OCI-LY1 (cell line): Measurements from ENCODE around the gene KCNK3.

Experiments used
- EZH2 ChIP-seq: fragments of 200-600 bp; sonication (generic), shearing (Covaris generic); IDR thresholded peaks from 2 replicates; pipeline ENCODE4 v1.8.0; 2017; ENCODE audit warnings: borderline replicate concordance, mixed run types, mild to moderate bottlenecking, antibody characterized with exemption, low read length, moderate library complexity, mixed read lengths
- TF ChIP-seq, protein P1 (sequence below): fragments of 200-600 bp; sonication (generic), shearing (Covaris generic); IDR thresholded peaks from 2 replicates; pipeline ENCODE4 v1.5.1; 2017; ENCODE audit warnings: mild to moderate bottlenecking, antibody characterized with exemption, low read length, moderate library complexity, mixed read lengths

GRCh38 chr2:26763019-26763418 is 70.5 kb downstream of the KCNK3 start:
- TF ChIP-seq, protein P1, sequence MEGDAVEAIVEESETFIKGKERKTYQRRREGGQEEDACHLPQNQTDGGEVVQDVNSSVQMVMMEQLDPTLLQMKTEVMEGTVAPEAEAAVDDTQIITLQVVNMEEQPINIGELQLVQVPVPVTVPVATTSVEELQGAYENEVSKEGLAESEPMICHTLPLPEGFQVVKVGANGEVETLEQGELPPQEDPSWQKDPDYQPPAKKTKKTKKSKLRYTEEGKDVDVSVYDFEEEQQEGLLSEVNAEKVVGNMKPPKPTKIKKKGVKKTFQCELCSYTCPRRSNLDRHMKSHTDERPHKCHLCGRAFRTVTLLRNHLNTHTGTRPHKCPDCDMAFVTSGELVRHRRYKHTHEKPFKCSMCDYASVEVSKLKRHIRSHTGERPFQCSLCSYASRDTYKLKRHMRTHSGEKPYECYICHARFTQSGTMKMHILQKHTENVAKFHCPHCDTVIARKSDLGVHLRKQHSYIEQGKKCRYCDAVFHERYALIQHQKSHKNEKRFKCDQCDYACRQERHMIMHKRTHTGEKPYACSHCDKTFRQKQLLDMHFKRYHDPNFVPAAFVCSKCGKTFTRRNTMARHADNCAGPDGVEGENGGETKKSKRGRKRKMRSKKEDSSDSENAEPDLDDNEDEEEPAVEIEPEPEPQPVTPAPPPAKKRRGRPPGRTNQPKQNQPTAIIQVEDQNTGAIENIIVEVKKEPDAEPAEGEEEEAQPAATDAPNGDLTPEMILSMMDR, result no peak
- TF ChIP-seq EZH2, result no peak
